GM20431 (cell line): ENCODE results near the gene GPSM1.

ENCODE experiments used
- in situ Hi-C: fragments of 300-500 bp; cut with MseI, MboI; formaldehyde crosslinking; loops from one replicate; pipeline ENCODE4 v1.15.0; 2020; ENCODE audit warnings: low sequenced_read_pairs; ENCODE audit not compliant: unreplicated experiment

The GPSM1 gene

DNA sequence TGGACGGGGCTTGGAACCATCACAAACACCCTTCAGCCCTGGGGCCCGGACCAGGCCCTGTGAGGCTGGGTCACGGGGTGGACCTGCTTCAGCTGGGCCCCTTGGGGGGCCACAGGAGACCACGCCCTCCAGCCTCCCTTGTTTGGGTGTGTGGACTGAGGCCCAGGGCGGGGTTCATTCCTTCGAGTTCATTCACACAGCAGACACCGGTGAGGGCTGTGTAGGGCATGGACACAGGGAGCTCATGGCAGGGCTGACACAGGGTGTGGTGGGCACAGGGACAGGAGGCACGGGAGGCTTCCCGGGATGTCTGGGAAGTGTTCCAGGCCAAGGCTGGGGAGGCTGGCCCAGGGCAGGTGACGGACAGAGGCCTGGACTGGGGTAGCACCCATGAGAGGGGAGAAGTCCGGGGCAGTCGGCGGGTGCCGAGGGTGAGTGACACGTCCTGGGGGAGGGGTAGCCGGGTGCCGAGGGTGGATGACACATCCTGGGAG lies 27.3 kb downstream of the GPSM1 start:
- in situ Hi-C loops: no loop called here

DNA sequence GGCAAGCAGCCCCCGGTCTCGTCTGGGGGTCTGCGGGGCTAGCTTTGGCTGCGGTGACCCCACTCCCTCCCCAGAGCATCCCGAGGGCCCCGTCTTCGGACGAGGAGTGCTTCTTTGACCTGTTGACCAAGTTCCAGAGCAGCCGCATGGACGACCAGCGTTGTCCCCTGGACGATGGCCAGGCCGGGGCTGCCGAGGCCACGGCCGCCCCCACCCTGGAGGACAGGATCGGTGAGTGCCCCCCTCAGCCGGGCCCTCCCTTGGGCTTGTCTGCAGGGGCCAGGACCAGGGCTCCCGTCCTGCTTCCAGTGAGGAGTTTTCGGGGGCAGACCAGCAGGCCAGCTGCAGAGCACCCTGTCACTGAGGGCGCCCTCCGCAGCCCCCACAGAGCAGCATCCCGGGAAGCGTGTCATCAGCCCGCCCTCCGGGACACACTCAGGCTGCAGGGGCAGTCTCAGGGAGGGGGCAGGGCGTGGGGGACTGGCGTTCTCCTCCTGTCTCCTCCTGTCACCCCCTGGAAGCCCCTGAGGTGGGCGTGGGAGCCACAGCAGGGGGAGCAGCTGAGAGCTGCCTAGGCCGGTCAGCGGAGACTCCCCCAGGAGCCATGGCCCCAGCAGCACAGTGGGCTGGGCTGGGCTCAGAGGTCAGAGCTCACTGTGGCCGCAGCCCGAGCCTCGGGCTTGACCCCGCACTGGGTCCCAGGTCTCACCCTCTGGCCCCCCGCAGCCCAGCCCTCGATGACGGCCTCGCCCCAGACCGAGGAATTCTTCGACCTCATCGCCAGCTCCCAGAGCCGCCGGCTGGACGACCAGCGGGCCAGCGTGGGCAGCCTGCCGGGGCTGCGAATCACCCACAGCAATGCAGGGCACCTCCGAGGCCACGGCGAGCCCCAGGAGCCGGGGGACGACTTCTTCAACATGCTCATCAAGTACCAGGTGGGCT lies 28.5 kb downstream of the GPSM1 start:
- in situ Hi-C loops: no loop called here

DNA sequence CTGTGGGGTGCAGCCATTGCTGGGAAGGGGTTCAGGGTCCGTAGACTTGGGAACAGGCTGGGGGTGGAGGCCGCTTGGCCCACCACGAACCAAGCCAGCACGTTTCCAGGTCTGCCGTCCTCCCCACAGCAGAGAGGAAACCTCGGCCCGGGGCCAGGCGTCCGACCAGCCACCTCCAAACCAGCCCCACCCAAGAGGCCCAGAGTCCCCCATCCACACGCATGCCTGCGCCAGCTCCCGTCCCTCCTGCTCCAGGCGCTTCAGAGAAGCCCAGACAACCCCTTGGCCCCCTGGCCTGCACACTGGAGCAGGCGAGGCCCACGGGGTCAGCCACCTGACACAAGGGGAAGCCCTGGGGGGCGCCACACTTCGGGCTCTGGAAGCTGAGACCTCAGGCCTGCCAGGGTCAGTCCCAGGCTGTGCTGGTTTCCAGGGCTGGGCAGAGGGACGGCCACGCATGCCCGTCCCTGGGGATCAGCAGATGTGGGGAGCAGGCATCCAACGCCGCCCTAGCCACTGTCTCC lies 29.9 kb downstream of the GPSM1 start:
- in situ Hi-C loops: no loop called here

- in situ Hi-C loops: no loop called here
Measured at GRCh38 chr9:136358016-136358415, 30.7 kb downstream of the GPSM1 start.

DNA sequence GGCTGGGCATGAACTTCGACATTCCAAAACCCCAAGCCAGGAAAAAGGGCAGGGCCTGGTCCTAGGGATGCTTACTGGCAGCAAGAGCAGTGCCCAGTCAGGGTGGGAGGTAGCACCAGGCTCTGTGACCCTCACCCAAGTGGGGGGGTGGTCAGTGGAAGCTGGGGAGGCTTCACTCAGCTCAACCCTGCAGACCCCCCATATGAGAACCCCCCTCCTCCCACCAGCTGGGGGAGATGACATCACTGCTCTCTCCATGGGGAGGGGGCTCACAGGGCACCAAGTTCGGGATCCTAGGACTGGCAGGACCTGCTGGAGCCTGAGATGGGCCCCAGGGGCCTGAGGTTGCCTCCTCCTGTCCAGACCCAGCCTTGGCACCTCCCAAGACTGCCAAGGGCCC lies 31.5 kb downstream of the GPSM1 start:
- in situ Hi-C loops: no loop called here

- in situ Hi-C loops: no loop called here
Measured at GRCh38 chr9:136359774-136360718, 32.7 kb downstream of the GPSM1 start.

- in situ Hi-C loops: no loop called here
Measured at GRCh38 chr9:136361047-136361753, 33.9 kb downstream of the GPSM1 start.

GRCh38 chr9:136361754-136362449 lies 34.6 kb downstream of the GPSM1 start:
- in situ Hi-C loops: no loop called here

DNA sequence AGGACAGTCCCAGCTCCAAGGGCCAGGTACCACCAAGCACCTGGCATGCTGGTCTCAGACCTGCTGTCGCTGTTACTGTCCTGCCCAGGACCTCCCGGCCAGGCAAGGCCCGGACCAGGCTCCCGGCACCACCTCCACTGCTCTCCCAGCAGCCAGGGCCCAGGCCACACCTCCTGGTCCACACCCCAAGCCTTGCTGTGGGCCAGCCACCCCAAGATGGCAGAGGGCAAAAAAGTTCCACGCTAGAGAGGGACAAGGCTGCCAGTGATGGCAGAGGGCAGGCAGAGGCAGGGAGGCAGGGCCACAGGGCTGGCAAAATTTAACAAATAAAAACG lies 35.1 kb downstream of the GPSM1 start:
- in situ Hi-C loops: no loop called here

DNA sequence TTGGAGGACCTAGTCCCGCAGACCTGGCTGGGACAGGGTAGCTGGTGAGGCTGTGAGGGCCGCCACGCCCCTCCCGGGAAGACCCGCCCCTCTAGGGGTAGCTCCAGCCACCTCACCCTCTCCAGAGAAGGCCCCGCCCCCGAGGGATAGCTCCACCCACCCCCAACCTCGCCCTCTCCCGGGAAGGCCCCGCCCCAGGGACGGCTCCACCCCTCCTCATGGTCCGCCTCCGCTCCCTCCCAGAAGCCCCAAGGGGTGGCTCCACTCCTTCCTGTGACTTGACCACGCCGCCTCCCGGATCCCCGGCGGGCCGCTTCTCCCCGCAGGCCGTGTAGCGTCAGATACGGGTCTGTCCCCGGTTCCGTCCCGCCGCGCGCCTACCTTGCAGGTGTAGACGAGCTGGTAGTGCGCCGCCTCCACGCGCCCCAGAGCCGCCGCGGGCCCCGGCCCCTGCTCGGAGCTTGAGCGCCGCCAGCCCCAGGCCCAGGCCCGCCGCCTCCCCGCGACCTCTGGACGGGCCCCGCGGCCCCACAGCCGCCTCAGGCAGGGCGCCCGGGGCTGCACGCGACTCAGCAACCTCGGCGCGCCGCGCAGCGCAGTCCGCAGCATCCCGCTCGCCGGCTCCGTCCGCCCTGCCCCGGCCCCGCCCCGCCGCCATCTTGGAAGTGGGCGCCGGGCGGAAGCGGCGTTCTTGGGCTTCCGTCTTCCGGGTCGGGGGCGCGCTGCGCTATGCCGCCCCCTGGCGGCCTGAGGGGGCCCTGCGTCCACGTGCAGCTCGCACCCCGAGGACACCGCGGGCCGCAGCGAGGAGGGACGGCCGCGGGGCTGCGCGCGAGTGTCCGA lies 36.0 kb downstream of the GPSM1 start, which contains the start of gene DNLZ:
Gene DNLZ, minus strand, starts transcription at position 639 of the 843 bp plus-strand sequence. Its CDS starts 30 bp downstream, at position 609.
- in situ Hi-C loops: no loop called here

DNA sequence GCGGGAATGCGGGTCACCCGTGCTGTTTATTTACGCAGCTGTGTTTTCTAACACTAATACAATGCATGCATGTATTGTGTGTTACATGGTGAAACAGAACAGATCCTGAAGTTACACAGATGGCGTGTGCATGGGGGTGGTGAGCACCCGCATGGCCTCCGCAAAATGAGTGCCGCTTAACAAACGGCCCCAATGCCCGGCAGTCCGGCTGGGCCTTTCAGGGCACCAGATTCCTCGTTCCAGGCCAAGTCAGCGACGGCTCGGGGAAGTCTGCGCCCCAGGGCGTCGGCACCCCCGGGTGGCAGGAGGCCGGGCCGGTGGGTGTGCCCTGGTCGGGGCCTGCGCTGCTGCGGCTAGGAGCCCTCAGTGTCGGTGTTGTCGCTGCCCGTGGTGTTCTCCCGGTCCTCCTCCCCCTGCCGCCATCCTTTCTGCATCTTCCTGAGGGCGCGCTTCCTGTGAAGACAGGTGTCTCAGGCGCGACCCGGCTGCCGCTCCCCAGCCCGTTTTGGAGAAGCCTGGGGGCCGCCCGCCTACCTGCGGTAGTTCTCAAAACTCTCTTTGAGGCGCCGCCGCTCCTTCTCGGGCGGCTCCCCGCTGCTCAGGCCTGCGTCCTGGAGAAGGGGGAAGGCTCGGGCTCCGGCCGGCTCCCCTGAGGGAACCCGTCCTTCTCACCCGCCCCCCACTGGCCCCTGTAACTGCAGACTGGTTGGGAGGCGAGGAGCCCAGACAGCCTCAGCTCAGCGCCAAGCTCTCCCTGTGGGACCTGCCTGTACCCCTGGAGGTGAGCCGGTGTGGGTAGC lies 36.8 kb downstream of the GPSM1 start:
- in situ Hi-C loops: no loop called here

GRCh38 chr9:136364942-136365774 lies 37.8 kb downstream of the GPSM1 start:
- in situ Hi-C loops: no loop called here

DNA sequence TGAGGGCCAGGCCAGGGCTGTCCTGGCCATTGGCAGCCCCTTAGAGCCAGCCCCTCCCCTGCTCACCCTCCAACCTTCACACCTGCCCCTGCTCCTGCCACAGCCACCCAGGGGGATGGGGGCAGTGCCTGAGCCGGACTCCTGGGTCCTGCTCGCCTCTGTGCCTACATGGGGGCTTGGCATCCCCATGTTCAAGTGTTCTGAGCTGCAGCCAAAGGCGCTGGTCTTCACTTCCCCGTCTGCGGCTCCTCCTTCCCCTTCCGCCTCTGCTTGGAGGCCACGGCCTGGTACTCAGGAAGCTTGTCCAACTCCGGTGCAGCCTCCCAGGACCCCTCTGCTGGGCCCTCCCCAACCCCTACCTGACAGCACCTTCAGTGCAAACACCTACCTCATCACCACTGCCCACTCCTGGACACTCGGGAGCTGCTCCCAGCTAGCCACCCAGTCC lies 38.5 kb downstream of the GPSM1 start:
- in situ Hi-C loops: no loop called here

- in situ Hi-C loops: no loop called here
Measured at GRCh38 chr9:136366826-136367225, 39.5 kb downstream of the GPSM1 start.

GRCh38 chr9:136367296-136368145 lies 40.2 kb downstream of the GPSM1 start:
- in situ Hi-C loops: no loop called here

DNA sequence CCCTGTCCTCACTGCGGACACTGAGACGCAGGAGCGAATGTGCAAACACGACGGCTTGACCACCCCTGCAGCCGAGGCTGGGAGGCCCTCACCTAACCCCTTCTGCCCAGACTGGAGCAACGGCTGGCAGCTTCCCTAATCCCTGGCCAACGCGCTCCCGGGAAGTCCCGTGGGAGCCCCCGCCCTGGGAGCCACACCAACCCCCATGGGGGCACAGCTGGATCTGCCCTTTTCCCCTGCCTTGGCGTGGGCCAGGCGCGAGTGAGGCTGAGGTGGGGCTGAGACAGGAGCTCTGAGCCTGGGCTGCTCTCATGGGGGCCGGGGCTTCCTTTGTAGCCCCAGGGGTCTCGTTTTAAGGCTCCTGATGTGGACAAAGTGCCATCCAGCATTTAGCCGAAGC lies 40.9 kb downstream of the GPSM1 start:
- in situ Hi-C loops: no loop called here
